Common myeloid progenitor, CD34-positive (primary cell): ENCODE measurements around the gene TRAPPC11.

Experiments used
- CTCF ChIA-PET: fragments of 350-600 bp; sonication (Branson Sonifier 250); formaldehyde crosslinking; loops from one replicate; lab custom pipeline; 2021; ENCODE audit warnings: antibody characterized with exemption; lab: Charles Lee
- POLR2A ChIA-PET: fragments of 350-600 bp; sonication (Branson Sonifier 250); formaldehyde crosslinking; loops from one replicate; lab custom pipeline; 2021; ENCODE audit warnings: antibody characterized with exemption; lab: Charles Lee
- DNase-seq, 3 donors: peaks; one replicate each; pipeline versions ENCODE4 v3.0.0 to v3.0.0-alpha.2; 2013
- H3K27ac ChIP-seq, 2 experiments: 1 replicate in 1 of 2; 2 replicates in 1 of 2; pipeline ENCODE4 v1.7.0; 2013; ENCODE audit warnings: inconsistent platforms in 2 of 2, low read length in 2 of 2, mild to moderate bottlenecking in 2 of 2, low read depth in 1 of 2, moderate library complexity in 1 of 2; ENCODE audit not compliant: severe bottlenecking in 2 of 2, insufficient read depth in 1 of 2, poor library complexity in 1 of 2
- H3K27me3 ChIP-seq, 5 experiments: replicated peaks in 2 of 5; 1 replicate in 3 of 5; 2 replicates in 2 of 5; pipeline versions ENCODE4 v1.6.1 to v1.7.0; 2013; ENCODE audit warnings: low read length in 4 of 5, mild to moderate bottlenecking in 2 of 5, moderate library complexity in 2 of 5, inconsistent platforms in 1 of 5; ENCODE audit not compliant: insufficient read depth in 5 of 5, control insufficient read depth in 4 of 5
- H3K36me3 ChIP-seq, 4 experiments: 1 replicate in 2 of 4; 2 replicates in 2 of 4; pipeline versions ENCODE4 v1.6.1 to v1.7.0; 2013; ENCODE audit warnings: low read length in 3 of 4, control low read depth in 1 of 4, mild to moderate bottlenecking in 1 of 4; ENCODE audit not compliant: control insufficient read depth in 4 of 4, insufficient read depth in 4 of 4
- H3K4me1 ChIP-seq, 4 experiments: 1 replicate in 3 of 4; 2 replicates in 1 of 4; pipeline versions ENCODE4 v1.6.1 to v1.7.1; 2013; ENCODE audit warnings: low read length in 3 of 4, mild to moderate bottlenecking in 3 of 4, control low read depth in 1 of 4, inconsistent platforms in 1 of 4, moderate library complexity in 1 of 4; ENCODE audit not compliant: control insufficient read depth in 4 of 4, insufficient read depth in 4 of 4; ENCODE audit errors: control extremely low read depth in 1 of 4
- H3K4me3 ChIP-seq, 7 experiments: 1 replicate in 4 of 7; 2 replicates in 3 of 7; pipeline versions ENCODE4 v1.5.1 to v1.7.0; 2013; ENCODE audit warnings: mild to moderate bottlenecking in 7 of 7, low read length in 6 of 7, moderate library complexity in 6 of 7, inconsistent platforms in 2 of 7, low read depth in 2 of 7, control low read depth in 1 of 7; ENCODE audit not compliant: insufficient read depth in 4 of 7, control insufficient read depth in 1 of 7; ENCODE audit errors: extremely low read depth in 1 of 7
- H3K9me3 ChIP-seq, 5 experiments: 1 replicate in 4 of 5; 2 replicates in 1 of 5; pipeline versions ENCODE4 v1.6.1 to v1.7.1; 2013; ENCODE audit warnings: low read length in 4 of 5, mild to moderate bottlenecking in 2 of 5, inconsistent platforms in 1 of 5, low read depth in 1 of 5, moderate library complexity in 1 of 5; ENCODE audit not compliant: control insufficient read depth in 4 of 5, insufficient read depth in 2 of 5; ENCODE audit errors: control extremely low read depth in 1 of 5
- WGBS: methylation state at CpG from one replicate; pipeline ENCODE4 v1.1.5; 2013; ENCODE audit not compliant: insufficient coverage; 5-methylcytosine and 5-hydroxymethylcytosine counted together

The TRAPPC11 gene

DNA sequence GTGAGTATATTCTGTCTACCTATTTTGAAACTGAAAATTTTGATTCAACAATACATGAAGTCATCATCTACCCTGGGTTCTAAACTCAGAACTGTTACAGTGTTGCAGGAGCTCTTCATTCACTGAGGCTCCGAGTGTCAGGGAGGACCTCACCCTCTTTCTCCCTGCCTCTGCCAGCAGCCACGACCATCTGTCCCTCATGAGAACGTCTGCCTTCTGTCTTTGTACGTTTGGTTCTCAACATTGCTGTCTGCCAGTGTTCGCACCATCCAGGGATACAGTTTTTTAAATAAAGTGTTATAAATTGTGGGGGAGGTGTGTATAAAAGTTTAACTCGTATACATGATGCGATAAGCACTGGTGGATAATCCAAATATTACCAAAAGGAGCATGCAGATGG is 55.5 kb downstream of the TRAPPC11 start:
- Histone ChIP-seq H3K27me3 (no peaks in the 10 kb centered on the region), H3K36me3 (peaks cover 14 to 41% (median 28%) of the 10 kb centered on the region in 4 experiments), H3K4me1 (no peaks in the 10 kb centered on the region), H3K4me3 (no peak overlapping the region), H3K27ac (no peak overlapping the region), H3K9me3 (no peaks in the 10 kb centered on the region)
- no peak for DNase-seq
- POLR2A ChIA-PET, result no interaction called here
- CTCF ChIA-PET, result no interaction called here
- 97% methylated on average over 5 of the region's 7 CpGs for WGBS

DNA sequence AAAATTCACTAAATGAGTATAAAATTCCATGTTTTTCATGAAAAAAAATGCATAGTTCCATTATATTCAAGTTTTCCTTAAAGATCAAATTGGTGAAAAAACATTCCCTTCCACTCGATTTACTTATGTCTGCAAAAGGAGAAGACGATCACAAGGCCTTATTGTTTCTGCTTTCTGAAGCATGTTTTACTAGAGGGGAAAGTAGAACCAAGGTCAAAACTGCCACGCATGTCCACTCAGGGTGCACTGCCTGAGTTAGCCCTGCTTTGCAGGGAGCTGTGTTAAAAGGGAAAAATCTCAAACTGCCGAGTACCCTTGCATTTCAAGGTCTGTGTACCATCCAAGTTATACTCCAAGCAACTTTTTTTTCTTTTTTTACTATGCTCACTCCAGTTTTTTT is 57.2 kb downstream of the TRAPPC11 start:
- 100% methylated on average over 3 of the region's 4 CpGs for WGBS
- no peaks in the 10 kb centered on the region for H3K27me3 ChIP-seq
- ChIA-PET CTCF (no interaction called here), POLR2A (no interaction called here)
- H3K4me1 ChIP-seq, result peaks cover 0 to 2% (median 0%) of the 10 kb centered on the region in 4 experiments
- DNase-seq, result no peak
- no peaks in the 10 kb centered on the region for H3K9me3 ChIP-seq
- no peak overlapping the region for H3K27ac ChIP-seq
- H3K4me3 ChIP-seq, result no peak overlapping the region
- H3K36me3 ChIP-seq, result peaks cover 10 to 31% (median 24%) of the 10 kb centered on the region in 4 experiments

- Histone ChIP-seq H3K4me3 (no peak overlapping the region), H3K36me3 (peaks cover 3 to 8% (median 6%) of the 10 kb centered on the region in 4 experiments), H3K4me1 (peaks cover 1 to 20% (median 14%) of the 10 kb centered on the region in 4 experiments), H3K27me3 (no peaks in the 10 kb centered on the region), H3K9me3 (no peaks in the 10 kb centered on the region), H3K27ac (no peak overlapping the region)
- WGBS, result 89% methylated on average over 4 of the region's 5 CpGs
- no peak for DNase-seq
- CTCF ChIA-PET, result no interaction called here
- POLR2A ChIA-PET, result no interaction called here
Measured at GRCh38 chr4:183718876-183719275, 59.8 kb downstream of the TRAPPC11 start.

DNA sequence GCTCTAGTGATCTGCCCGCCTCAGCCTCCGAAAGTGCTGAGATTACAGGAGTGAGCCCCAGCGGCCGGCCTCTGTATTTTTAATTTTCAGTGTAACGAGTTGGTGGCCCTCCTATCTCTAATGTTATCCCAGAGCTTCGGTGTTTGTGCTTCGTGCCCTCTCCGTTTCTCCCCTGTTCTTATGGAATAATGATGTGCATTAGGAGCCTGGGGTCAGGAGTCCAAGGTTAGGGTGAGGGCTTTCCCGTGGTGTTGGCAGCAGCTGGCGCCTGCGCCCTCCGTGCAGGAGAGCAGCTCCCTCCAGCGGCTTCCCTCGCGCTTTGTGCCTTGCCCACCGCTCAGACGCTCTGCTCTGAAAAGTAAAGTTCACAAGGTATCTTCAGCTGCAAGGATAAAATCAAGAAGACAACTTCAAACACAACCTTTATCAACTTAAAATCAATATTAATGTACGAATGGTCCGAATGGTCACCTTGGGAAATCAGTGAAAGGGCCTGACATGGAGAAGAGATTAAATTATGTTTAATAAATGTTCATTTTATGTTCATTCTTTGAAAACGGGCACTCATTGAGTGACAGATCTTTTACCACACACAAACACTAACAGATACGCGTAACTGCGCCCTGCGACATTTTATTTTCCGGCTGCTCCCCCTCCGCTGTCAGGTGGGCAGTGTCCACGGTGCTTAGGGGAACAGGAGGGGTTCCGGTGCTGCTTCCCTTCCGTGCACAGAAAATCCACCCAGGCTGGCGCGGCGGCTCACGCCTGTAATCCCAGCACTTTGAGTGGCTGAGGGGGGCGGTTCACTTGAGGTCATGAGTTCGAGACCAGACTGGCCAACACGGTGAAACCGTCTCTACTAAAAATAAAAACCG is 62.4 kb downstream of the TRAPPC11 start:
- peak; percentile 67 to 77 (median 76) for DNase-seq
- Histone ChIP-seq H3K36me3 (no peaks in the 10 kb centered on the region), H3K4me1 (peaks cover 1 to 20% (median 14%) of the 10 kb centered on the region in 4 experiments), H3K27me3 (no peaks in the 10 kb centered on the region), H3K27ac (no peak overlapping the region), H3K4me3 (peak overlapping the region in 6 of 7 experiments; percentile 8 to 72 (median 58)), H3K9me3 (no peaks in the 10 kb centered on the region)
- ChIA-PET CTCF (interaction anchor here (0.5 to 2.7 kb wide), 4 partner anchors 9 to 688 kb away, joined by 3 to 11 read pairs (median 6); no protein-coding TSS in a partner anchor), POLR2A (interaction anchor here (1.0 kb wide), 1 partner anchor 44 kb away, joined by 4 read pairs; no protein-coding TSS in a partner anchor)
- 39% methylated on average over 20 of the region's 38 CpGs for WGBS

DNA sequence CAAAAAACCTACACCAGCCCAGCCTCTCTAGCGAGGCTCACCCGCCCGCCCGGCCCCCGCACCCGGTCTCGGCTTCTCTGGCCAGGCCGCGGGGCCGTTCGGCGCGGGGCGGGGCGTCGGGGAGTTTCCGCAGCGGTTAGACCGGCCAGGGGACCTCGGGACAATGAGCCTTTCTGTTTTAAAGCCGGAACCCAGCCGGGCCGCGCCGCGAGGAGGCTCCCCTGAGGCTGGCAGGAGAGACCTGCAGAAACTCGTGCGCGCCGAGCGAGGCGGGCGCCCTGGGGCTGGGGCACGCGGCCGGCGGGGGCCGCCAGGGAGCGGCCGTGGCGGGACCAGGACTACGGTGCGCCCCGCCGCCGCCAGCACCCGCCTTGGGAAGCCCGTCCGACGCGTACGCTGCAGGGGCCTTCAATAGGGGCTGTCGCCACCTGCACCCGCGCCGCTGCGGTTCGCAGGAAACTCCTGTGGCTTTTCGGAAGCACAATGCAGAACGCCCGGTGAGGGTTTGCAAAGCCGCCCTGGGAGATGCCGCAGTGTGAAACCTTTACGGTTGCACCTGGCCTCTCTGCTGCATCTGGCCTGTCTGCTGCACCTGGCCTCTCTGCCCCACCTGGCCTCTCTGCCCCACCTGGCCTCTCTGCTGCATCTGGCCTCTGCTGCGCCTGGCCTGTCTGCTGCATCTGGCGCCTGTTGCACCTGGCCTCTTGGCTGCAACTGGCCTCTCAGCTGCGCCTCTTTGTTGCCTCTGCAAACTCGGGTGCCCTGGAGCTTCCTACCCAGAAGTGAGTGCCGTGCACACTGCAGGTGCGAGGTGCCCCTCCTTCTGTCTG is 63.9 kb downstream of the TRAPPC11 start:
- Histone ChIP-seq H3K36me3 (no peaks in the 10 kb centered on the region), H3K27me3 (no peaks in the 10 kb centered on the region), H3K9me3 (no peaks in the 10 kb centered on the region), H3K4me1 (peaks cover 1 to 20% (median 14%) of the 10 kb centered on the region in 4 experiments), H3K27ac (no peak overlapping the region), H3K4me3 (peak overlapping the region; percentile 34 to 72 (median 60))
- POLR2A ChIA-PET, result interaction anchor here (0.6 kb wide), 1 partner anchor 13 kb away, joined by 3 read pairs; no protein-coding TSS in a partner anchor
- CTCF ChIA-PET, result interaction anchor here (0.8 to 2.7 kb wide), 2 partner anchors 10 to 18 kb away, joined by 3 to 11 read pairs; no protein-coding TSS in a partner anchor
- WGBS, result 5% methylated on average over 63 of the region's 70 CpGs
- DNase-seq, result peak; percentile 73 to 94 (median 92)

GRCh38 chr4:183723561-183724228 is 64.6 kb downstream of the TRAPPC11 start:
- WGBS, result 99% methylated on average over 6 of the region's 12 CpGs
- POLR2A ChIA-PET, result no interaction called here
- H3K27ac ChIP-seq, result no peak overlapping the region
- peak overlapping the region in 3 of 7 experiments; percentile 66 to 72 (median 67) for H3K4me3 ChIP-seq
- no peaks in the 10 kb centered on the region for H3K36me3 ChIP-seq
- H3K9me3 ChIP-seq, result no peaks in the 10 kb centered on the region
- CTCF ChIA-PET, result interaction anchor here (0.8 kb wide), 1 partner anchor 19 kb away, joined by 3 read pairs; no protein-coding TSS in a partner anchor
- H3K4me1 ChIP-seq, result peaks cover 1 to 20% (median 14%) of the 10 kb centered on the region in 4 experiments
- DNase-seq, result no peak
- no peaks in the 10 kb centered on the region for H3K27me3 ChIP-seq
